Measurements from ENCODE around the gene NBL1.

- TF ChIP-seq, protein P1, sequence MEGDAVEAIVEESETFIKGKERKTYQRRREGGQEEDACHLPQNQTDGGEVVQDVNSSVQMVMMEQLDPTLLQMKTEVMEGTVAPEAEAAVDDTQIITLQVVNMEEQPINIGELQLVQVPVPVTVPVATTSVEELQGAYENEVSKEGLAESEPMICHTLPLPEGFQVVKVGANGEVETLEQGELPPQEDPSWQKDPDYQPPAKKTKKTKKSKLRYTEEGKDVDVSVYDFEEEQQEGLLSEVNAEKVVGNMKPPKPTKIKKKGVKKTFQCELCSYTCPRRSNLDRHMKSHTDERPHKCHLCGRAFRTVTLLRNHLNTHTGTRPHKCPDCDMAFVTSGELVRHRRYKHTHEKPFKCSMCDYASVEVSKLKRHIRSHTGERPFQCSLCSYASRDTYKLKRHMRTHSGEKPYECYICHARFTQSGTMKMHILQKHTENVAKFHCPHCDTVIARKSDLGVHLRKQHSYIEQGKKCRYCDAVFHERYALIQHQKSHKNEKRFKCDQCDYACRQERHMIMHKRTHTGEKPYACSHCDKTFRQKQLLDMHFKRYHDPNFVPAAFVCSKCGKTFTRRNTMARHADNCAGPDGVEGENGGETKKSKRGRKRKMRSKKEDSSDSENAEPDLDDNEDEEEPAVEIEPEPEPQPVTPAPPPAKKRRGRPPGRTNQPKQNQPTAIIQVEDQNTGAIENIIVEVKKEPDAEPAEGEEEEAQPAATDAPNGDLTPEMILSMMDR (IDR thresholded peaks at IDR 0.05; ENCODE audit: low read depth, low read length, poor library complexity, severe bottlenecking): no peak
- no peak for TF ChIP-seq EZH2phosphoT487 (IDR thresholded peaks at IDR 0.05; ENCODE audit: borderline replicate concordance, low read length)
Measured at GRCh38 chr1:19630720-19631395, 13.3 kb upstream of the NBL1 start.

Data from DOHH2 (cell line).